OCI-LY7 (cell line): ENCODE measurements around the gene NREP.

Experiments
- EZH2phosphoT487 ChIP-seq: fragments of 200-600 bp; sonication (generic); IDR thresholded peaks from 2 replicates; pipeline ENCODE4 v1.6.1; 2018; ENCODE audit warnings: low read depth, borderline replicate concordance, mild to moderate bottlenecking, mixed run types, antibody characterized with exemption, low read length, moderate library complexity, mixed read lengths
- TF ChIP-seq, protein P1 (sequence below): fragments of 200-600 bp; sonication (generic); conservative IDR thresholded peaks from 2 replicates; pipeline ENCODE4 v1.5.1; 2014; ENCODE audit warnings: mild to moderate bottlenecking, antibody characterized with exemption, low read length, moderate library complexity, mixed read lengths

DNA sequence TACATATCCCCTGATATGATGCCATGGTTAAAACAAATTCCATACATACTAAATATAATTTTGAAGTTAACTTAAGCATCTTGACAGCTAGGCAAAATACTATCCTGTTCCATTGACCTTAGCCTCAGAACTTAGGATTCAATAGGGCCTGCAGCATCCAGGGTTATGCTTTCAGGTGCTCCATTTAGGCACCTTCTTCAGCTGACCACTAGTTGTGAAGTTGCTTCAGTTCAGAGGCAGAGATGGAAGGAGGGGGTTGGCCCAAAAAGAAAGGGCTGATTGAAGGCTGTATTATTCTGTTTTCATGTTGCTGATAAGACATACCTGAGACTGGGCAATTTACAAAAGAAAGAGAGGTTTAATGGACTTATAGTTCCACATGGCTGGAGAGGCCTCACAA lies 7.0 kb upstream of the NREP start:
- TF ChIP-seq, protein P1, sequence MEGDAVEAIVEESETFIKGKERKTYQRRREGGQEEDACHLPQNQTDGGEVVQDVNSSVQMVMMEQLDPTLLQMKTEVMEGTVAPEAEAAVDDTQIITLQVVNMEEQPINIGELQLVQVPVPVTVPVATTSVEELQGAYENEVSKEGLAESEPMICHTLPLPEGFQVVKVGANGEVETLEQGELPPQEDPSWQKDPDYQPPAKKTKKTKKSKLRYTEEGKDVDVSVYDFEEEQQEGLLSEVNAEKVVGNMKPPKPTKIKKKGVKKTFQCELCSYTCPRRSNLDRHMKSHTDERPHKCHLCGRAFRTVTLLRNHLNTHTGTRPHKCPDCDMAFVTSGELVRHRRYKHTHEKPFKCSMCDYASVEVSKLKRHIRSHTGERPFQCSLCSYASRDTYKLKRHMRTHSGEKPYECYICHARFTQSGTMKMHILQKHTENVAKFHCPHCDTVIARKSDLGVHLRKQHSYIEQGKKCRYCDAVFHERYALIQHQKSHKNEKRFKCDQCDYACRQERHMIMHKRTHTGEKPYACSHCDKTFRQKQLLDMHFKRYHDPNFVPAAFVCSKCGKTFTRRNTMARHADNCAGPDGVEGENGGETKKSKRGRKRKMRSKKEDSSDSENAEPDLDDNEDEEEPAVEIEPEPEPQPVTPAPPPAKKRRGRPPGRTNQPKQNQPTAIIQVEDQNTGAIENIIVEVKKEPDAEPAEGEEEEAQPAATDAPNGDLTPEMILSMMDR: no peak
- no peak for TF ChIP-seq EZH2phosphoT487
